Left lung (tissue), 10 donors: ENCODE measurements around the gene SHC3. TPM values are rescaled to one million over a fixed set of nuclear protein-coding genes. Genes with fewer than 3 reads are reported as not detected.
A peak's percentile ranks its signal among the peaks of the same experiment; 100 is the strongest.

Source experiments
- ATAC-seq: fragments of 200-7000 bp; cut with Tn5 transposase; one replicate; pipeline ENCODE4 v1.9.1; 2020; ENCODE audit warnings: moderate library complexity
- DNase-seq, 4 donors: peaks; one replicate each; pipeline ENCODE4 v3.0.0-alpha.2; 2013 to 2020
- H3K27ac ChIP-seq, 2 donors: fragments of 200-600 bp; sonication (generic) in 1 of 2; one replicate each; pipeline versions ENCODE4 v1.5.0 to v1.8.0; 2020 to 2021
- H3K27me3 ChIP-seq, 2 donors: fragments of 200-600 bp; sonication (generic) in 1 of 2; one replicate each; pipeline versions ENCODE4 v1.5.0 to v1.8.0; 2020 to 2021
- H3K36me3 ChIP-seq, 2 donors: fragments of 200-600 bp; sonication (generic) in 1 of 2; one replicate each; pipeline versions ENCODE4 v1.5.0 to v1.8.0; 2020 to 2021
- H3K4me1 ChIP-seq, 2 donors: fragments of 200-600 bp; one replicate each; pipeline ENCODE4 v1.8.0; 2021
- H3K4me3 ChIP-seq, 2 donors: fragments of 200-600 bp; sonication (generic) in 1 of 2; one replicate each; pipeline versions ENCODE4 v1.5.0 to v1.8.0; 2020 to 2021; ENCODE audit warnings: mild to moderate bottlenecking in 1 of 2
- H3K9me3 ChIP-seq, 2 donors: fragments of 200-600 bp; sonication (generic) in 1 of 2; one replicate each; pipeline versions ENCODE4 v1.5.0 to v1.8.0; 2020 to 2021
- CTCF ChIP-seq, 2 donors: fragments of 200-600 bp; sonication (generic) in 1 of 2; IDR thresholded peaks; one replicate each; pipeline versions ENCODE4 v1.5.0 to v1.8.0; 2021; ENCODE audit warnings: antibody characterized with exemption in 2 of 2
- intact Hi-C, 2 donors: fragments of 100-400 bp; cut with DNase I; formaldehyde crosslinking; loops; one replicate each; pipeline versions ENCODE4 v1.11.2 to v1.14.2; 2022
- polyA plus RNA-seq, 6 donors: library from polyadenylated mRNA; unstranded; fragments of 120-200 nt; gene quantifications; one replicate each; pipeline ENCODE4 v1.2.1, GENCODE V29; 2013; ENCODE audit not compliant: insufficient read length in 6 of 6
- total RNA-seq, 2 donors: library from RNA; stranded (reverse); fragmentation: NEBNext Ultra II Directional; extraction: Animal tissue kit (Norgen Biotek cat#: 25700); gene quantifications; one replicate each; pipeline ENCODE4 v1.2.1, GENCODE V29; 2021
- donor health status: DM: no; HTN: yes; CAD: no.
- donor health status: DM: no; HTN: no; CAD: no.

SHC3 gene
- total and polyA plus RNA-seq, 8 donors = 10.4 to 19.2 (median 15.6) TPM

DNA sequence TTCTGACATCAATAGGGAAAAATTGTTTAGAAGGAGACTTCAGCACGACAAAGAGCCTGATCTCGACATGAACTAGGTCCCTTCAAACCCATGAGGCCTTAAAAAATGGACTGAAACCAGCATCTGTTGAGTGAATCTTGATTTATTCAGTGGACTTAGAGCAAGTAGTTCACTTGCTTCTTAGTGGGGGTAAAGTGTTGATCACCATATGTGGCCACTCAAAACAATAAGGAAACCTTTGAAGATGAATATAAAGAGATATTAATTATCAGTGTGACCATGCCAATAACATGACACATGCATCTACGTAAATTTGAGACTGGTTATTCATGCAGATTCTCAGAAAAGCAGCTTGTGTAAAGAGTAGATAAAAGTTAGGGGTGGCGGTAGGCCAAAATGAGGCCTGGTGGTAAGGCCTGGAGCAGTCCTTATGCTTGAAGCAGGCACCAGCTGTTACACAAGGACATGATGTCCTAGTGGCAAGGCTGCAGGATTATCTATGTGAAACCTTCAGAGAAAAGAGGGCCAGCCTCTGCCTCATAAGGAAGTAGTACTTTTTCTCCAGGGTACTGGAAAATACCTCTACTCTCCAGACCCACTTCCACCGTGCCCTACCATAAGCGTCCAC, 126.0 kb downstream of the SHC3 start:
- Histone ChIP-seq H3K36me3 (no peaks in the 10 kb centered on the region), H3K4me1 (no peaks in the 10 kb centered on the region), H3K27me3 (no peaks in the 10 kb centered on the region), H3K9me3 (no peaks in the 10 kb centered on the region), H3K27ac (no peak overlapping the region), H3K4me3 (no peak overlapping the region)
- DNase-seq (peak in 1 of 4 donors; percentile 42), ATAC-seq (no peak)
- intact Hi-C loops = no loop called here
- no peak for TF ChIP-seq CTCF (IDR thresholded peaks at IDR 0.05)

- TF ChIP-seq CTCF (IDR thresholded peaks at IDR 0.05) = no peak
- DNase-seq (no peak), ATAC-seq (no peak)
- Histone ChIP-seq H3K9me3 (no peaks in the 10 kb centered on the region), H3K4me3 (no peak overlapping the region), H3K36me3 (no peaks in the 10 kb centered on the region), H3K27me3 (no peaks in the 10 kb centered on the region), H3K27ac (no peak overlapping the region), H3K4me1 (no peaks in the 10 kb centered on the region)
- intact Hi-C loops = no loop called here
These were observed 127.1 kb downstream of the SHC3 start for GRCh38 chr9:89051421-89052025.

DNA sequence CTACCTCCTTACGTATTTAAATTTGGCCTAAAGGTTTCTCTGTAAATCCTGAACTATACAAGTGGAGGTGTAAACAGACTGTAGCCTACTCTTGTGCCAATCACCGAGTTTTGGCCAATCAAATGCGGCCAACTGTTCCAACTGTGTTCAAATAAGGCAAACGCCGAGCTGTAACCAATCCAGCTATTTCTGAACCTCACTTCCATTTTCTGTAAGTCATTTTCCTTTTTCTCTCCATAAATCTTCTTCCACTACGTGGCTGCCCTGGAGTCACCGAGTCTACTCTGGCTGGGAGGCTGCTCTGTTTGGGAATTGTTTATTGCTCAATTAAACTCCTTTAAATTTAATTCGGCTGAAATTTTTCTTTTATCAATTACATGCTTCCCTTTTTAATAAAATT, 129.0 kb downstream of the SHC3 start:
- Histone ChIP-seq H3K36me3 (no peaks in the 10 kb centered on the region), H3K4me3 (no peak overlapping the region), H3K27ac (no peak overlapping the region), H3K9me3 (no peaks in the 10 kb centered on the region), H3K27me3 (no peaks in the 10 kb centered on the region), H3K4me1 (no peaks in the 10 kb centered on the region)
- ATAC-seq (no peak), DNase-seq (no peak)
- intact Hi-C loops = no loop called here
- TF ChIP-seq CTCF (IDR thresholded peaks at IDR 0.05) = no peak

- no peak for TF ChIP-seq CTCF (IDR thresholded peaks at IDR 0.05)
- H3K36me3 ChIP-seq = no peaks in the 10 kb centered on the region
- no peaks in the 10 kb centered on the region for H3K9me3 ChIP-seq
- H3K4me3 ChIP-seq = no peak overlapping the region
- no peaks in the 10 kb centered on the region for H3K4me1 ChIP-seq
- no peak overlapping the region for H3K27ac ChIP-seq
- ATAC-seq = no peak
- no peak for DNase-seq
- no peaks in the 10 kb centered on the region for H3K27me3 ChIP-seq
- intact Hi-C loops = no loop called here
These were observed 130.0 kb downstream of the SHC3 start for GRCh38 chr9:89048616-89049015.

DNA sequence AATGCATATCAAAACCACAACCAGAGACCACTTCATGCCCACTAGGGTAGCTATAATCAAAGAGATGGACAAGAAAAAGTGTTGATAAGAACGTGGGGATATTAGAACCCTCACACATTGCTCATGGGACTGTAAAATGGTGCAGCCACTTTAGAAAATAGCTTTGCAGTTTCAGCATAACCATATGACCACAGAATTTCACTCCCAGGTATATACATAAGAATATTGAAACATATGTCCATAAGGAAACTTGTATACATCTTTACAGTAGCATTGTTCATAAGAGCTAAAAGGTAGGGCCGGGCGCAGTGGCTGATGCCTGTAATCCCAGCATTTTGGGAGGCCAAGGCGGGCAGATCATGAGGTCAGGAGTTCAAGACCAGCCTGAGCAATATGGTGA, 131.0 kb downstream of the SHC3 start:
- Histone ChIP-seq H3K27ac (no peak overlapping the region), H3K36me3 (no peaks in the 10 kb centered on the region), H3K4me3 (no peak overlapping the region), H3K27me3 (no peaks in the 10 kb centered on the region), H3K4me1 (no peaks in the 10 kb centered on the region), H3K9me3 (no peaks in the 10 kb centered on the region)
- DNase-seq (no peak), ATAC-seq (no peak)
- no peak for TF ChIP-seq CTCF (IDR thresholded peaks at IDR 0.05)
- intact Hi-C loops = no loop called here
